HUES48 (cell line): ENCODE results near the gene LRRC40.
A peak's percentile ranks its signal among the peaks of the same experiment; 100 is the strongest.

ENCODE experiments used
- H3K27ac ChIP-seq: one replicate; pipeline ENCODE4 v1.7.0; 2013; ENCODE audit warnings: low read depth, low read length, inconsistent platforms
- H3K27me3 ChIP-seq: 2 replicates; pipeline ENCODE4 v1.6.1; 2013; ENCODE audit warnings: mild to moderate bottlenecking, low read length; ENCODE audit not compliant: control insufficient read depth, insufficient read depth
- H3K36me3 ChIP-seq: 2 replicates; pipeline ENCODE4 v1.6.1; 2013; ENCODE audit warnings: low read length; ENCODE audit not compliant: control insufficient read depth, insufficient read depth
- H3K4me1 ChIP-seq: 2 replicates; pipeline ENCODE4 v1.6.1; 2013; ENCODE audit warnings: mild to moderate bottlenecking, low read length; ENCODE audit not compliant: control insufficient read depth, insufficient read depth
- H3K4me3 ChIP-seq: 2 replicates; pipeline ENCODE4 v1.5.1; 2013; ENCODE audit warnings: mild to moderate bottlenecking, low read depth, low read length
- H3K9ac ChIP-seq: 2 replicates; pipeline ENCODE4 v1.6.1; 2013; ENCODE audit warnings: mild to moderate bottlenecking, low read depth, low read length, moderate library complexity
- H3K9me3 ChIP-seq: 2 replicates; pipeline ENCODE4 v1.6.1; 2013; ENCODE audit warnings: low read length; ENCODE audit not compliant: control insufficient read depth, insufficient read depth

LRRC40 gene

GRCh38 chr1:70205434-70206118, at the start of gene LRRC40:
Gene LRRC40, minus strand, starts transcription at chr1:70205579. Its CDS starts 39 bp downstream, at chr1:70205540.
- Histone ChIP-seq H3K9ac (peak within 1 kb of the TSS; percentile 97), H3K4me1 (no peaks in the 10 kb centered on the region; the same call in 1 of the 2 replicates), H3K9me3 (no peaks in the 10 kb centered on the region), H3K4me3 (peak within 1 kb of the TSS; percentile 94), H3K27me3 (no peaks in the 10 kb centered on the region), H3K36me3 (peaks cover 17% of the 10 kb centered on the region), H3K27ac (peak within 1 kb of the TSS; percentile 94)

GRCh38 chr1:70248729-70249128, 43.4 kb upstream of the LRRC40 start:
- H3K27me3 ChIP-seq: no peaks in the 10 kb centered on the region
- no peak overlapping the region for H3K27ac ChIP-seq
- H3K9ac ChIP-seq: no peak overlapping the region
- H3K9me3 ChIP-seq: no peaks in the 10 kb centered on the region
- H3K4me1 ChIP-seq: no peaks in the 10 kb centered on the region
- H3K36me3 ChIP-seq: peaks cover 93% of the 10 kb centered on the region
- H3K4me3 ChIP-seq: no peak overlapping the region

- H3K27ac ChIP-seq: no peak overlapping the region
- H3K4me1 ChIP-seq: no peaks in the 10 kb centered on the region
- H3K36me3 ChIP-seq: peaks cover 98% of the 10 kb centered on the region
- no peaks in the 10 kb centered on the region for H3K9me3 ChIP-seq
- no peaks in the 10 kb centered on the region for H3K27me3 ChIP-seq
- H3K4me3 ChIP-seq: no peak overlapping the region
- no peak overlapping the region for H3K9ac ChIP-seq
These were observed 42.4 kb upstream of the LRRC40 start for GRCh38 chr1:70247768-70248167.

GRCh38 chr1:70247122-70247521, 41.7 kb upstream of the LRRC40 start:
- Histone ChIP-seq H3K27me3 (no peaks in the 10 kb centered on the region), H3K9ac (no peak overlapping the region), H3K9me3 (no peaks in the 10 kb centered on the region), H3K27ac (no peak overlapping the region), H3K36me3 (peaks cover 100% of the 10 kb centered on the region), H3K4me1 (no peaks in the 10 kb centered on the region), H3K4me3 (no peak overlapping the region)

GRCh38 chr1:70239940-70240339, 34.6 kb upstream of the LRRC40 start:
- no peaks in the 10 kb centered on the region for H3K9me3 ChIP-seq
- H3K27me3 ChIP-seq: no peaks in the 10 kb centered on the region
- no peak overlapping the region for H3K4me3 ChIP-seq
- H3K36me3 ChIP-seq: peaks cover 100% of the 10 kb centered on the region
- H3K4me1 ChIP-seq: no peaks in the 10 kb centered on the region
- no peak overlapping the region for H3K9ac ChIP-seq
- no peak overlapping the region for H3K27ac ChIP-seq

GRCh38 chr1:70234733-70235132, 29.4 kb upstream of the LRRC40 start:
- no peaks in the 10 kb centered on the region for H3K27me3 ChIP-seq
- H3K36me3 ChIP-seq: peaks cover 100% of the 10 kb centered on the region
- H3K4me3 ChIP-seq: no peak overlapping the region
- no peak overlapping the region for H3K27ac ChIP-seq
- no peaks in the 10 kb centered on the region for H3K4me1 ChIP-seq
- H3K9ac ChIP-seq: no peak overlapping the region
- no peaks in the 10 kb centered on the region for H3K9me3 ChIP-seq

GRCh38 chr1:70231475-70231874, 26.1 kb upstream of the LRRC40 start:
- Histone ChIP-seq H3K36me3 (peaks cover 98% of the 10 kb centered on the region), H3K4me3 (no peak overlapping the region), H3K9me3 (no peaks in the 10 kb centered on the region), H3K27ac (no peak overlapping the region), H3K4me1 (no peaks in the 10 kb centered on the region), H3K27me3 (no peaks in the 10 kb centered on the region), H3K9ac (no peak overlapping the region)

- Histone ChIP-seq H3K36me3 (peaks cover 95% of the 10 kb centered on the region), H3K27ac (no peak overlapping the region)
These were observed 23.3 kb upstream of the LRRC40 start for GRCh38 chr1:70228670-70229069.

GRCh38 chr1:70227439-70227838, 22.1 kb upstream of the LRRC40 start:
- no peak overlapping the region for H3K4me3 ChIP-seq
- H3K27ac ChIP-seq: peak overlapping the region; percentile 12
- H3K9me3 ChIP-seq: no peaks in the 10 kb centered on the region
- peaks cover 95% of the 10 kb centered on the region for H3K36me3 ChIP-seq
- no peaks in the 10 kb centered on the region for H3K27me3 ChIP-seq
- peaks cover 24% of the 10 kb centered on the region for H3K4me1 ChIP-seq
- H3K9ac ChIP-seq: no peak overlapping the region

More at GRCh38 chr1:70228670-70229069, 23.3 kb upstream of the LRRC40 start:
- Histone ChIP-seq H3K4me3 (no peak overlapping the region), H3K9me3 (no peaks in the 10 kb centered on the region), H3K9ac (no peak overlapping the region), H3K4me1 (peaks cover 13% of the 10 kb centered on the region; the same call in 1 of the 2 replicates), H3K27me3 (no peaks in the 10 kb centered on the region)

GRCh38 chr1:70224954-70225353, 19.6 kb upstream of the LRRC40 start:
- H3K9me3 ChIP-seq: no peaks in the 10 kb centered on the region
- H3K4me1 ChIP-seq: peaks cover 32% of the 10 kb centered on the region
- H3K4me3 ChIP-seq: no peak overlapping the region
- H3K36me3 ChIP-seq: peaks cover 72% of the 10 kb centered on the region
- no peak overlapping the region for H3K9ac ChIP-seq
- no peaks in the 10 kb centered on the region for H3K27me3 ChIP-seq
- H3K27ac ChIP-seq: peak overlapping the region; percentile 21

GRCh38 chr1:70222716-70223235, 17.4 kb upstream of the LRRC40 start:
- H3K36me3 ChIP-seq: peaks cover 52% of the 10 kb centered on the region
- H3K4me1 ChIP-seq: peaks cover 32% of the 10 kb centered on the region
- H3K9me3 ChIP-seq: no peaks in the 10 kb centered on the region
- peak overlapping the region; percentile 91 for H3K4me3 ChIP-seq
- H3K9ac ChIP-seq: peak overlapping the region; percentile 94; the same call in 1 of the 2 replicates
- H3K27me3 ChIP-seq: no peaks in the 10 kb centered on the region
- no peak overlapping the region for H3K27ac ChIP-seq
